Measurements from ENCODE around the gene UBA3.

DNA sequence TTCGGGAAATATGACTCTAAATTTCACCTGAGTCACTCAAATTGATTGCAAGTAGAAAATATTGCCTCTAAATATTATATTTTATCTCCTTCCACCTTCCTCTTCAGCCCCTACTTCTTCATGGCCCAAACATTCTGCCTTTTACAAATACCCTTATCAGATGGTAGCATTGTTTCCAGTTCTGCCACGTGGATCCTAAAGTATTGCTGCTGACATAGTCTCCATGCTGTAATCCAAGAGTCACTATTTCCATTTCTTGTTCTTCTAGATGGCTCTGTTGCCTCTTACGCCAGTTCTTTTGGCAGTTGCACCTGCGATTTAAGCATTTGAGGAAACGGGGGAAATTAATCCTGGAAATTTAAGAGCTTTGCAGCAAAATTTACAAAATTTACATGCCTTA lies 28.6 kb upstream of the UBA3 start:
- TF ChIP-seq CTCF (IDR thresholded peaks at IDR 0.05; ENCODE audit: low read depth, low read length, poor library complexity, severe bottlenecking) (no peak), EZH2phosphoT487 (IDR thresholded peaks at IDR 0.05; ENCODE audit: borderline replicate concordance, low read length) (no peak)
